NCI-H748 treated with DMSO at 0.1 percent for 48 hours (cell line): ENCODE results near the gene TBPL2.
"Not testable (repeated sequence)": the region's sequence is repeated elsewhere in the genome, so short reads cannot be mapped to it uniquely, and the experiment has no call there.

Experiments
- DNase-seq: peaks from one replicate; lab custom pipeline; 2025; lab: John Stamatoyannopoulos, UW

TBPL2 gene

GRCh38 chr14:55440385-55440784, at the start of gene TBPL2:
Gene TBPL2 (minus strand): TSS chr14:55440616. CDS start chr14:55440449, 167 bp downstream.
- DNase-seq, result no peak

GRCh38 chr14:55488204-55488603, 47.8 kb upstream of the TBPL2 start:
- no peak for DNase-seq

GRCh38 chr14:55482936-55483605, 42.7 kb upstream of the TBPL2 start:
- DNase-seq, result no peak

- no peak for DNase-seq
Observed at GRCh38 chr14:55481769-55482168, 41.4 kb upstream of the TBPL2 start.

GRCh38 chr14:55477680-55478079, 37.3 kb upstream of the TBPL2 start:
- no peak for DNase-seq

- not testable (repeated sequence) for DNase-seq
Observed at GRCh38 chr14:55476448-55476847, 36.0 kb upstream of the TBPL2 start.

- no peak for DNase-seq
Observed at GRCh38 chr14:55473786-55474185, 33.4 kb upstream of the TBPL2 start.

- DNase-seq, result no peak
Observed at GRCh38 chr14:55470025-55470424, 29.6 kb upstream of the TBPL2 start.

- DNase-seq, result no peak
Observed at GRCh38 chr14:55467307-55467706, 26.9 kb upstream of the TBPL2 start.

- no peak for DNase-seq
Observed at GRCh38 chr14:55458800-55459515, 18.5 kb upstream of the TBPL2 start.

- no peak for DNase-seq
Observed at GRCh38 chr14:55457496-55457895, 17.1 kb upstream of the TBPL2 start.

GRCh38 chr14:55456411-55456810, 16.0 kb upstream of the TBPL2 start:
- not testable (repeated sequence) for DNase-seq

- DNase-seq, result peak; percentile 97
Observed at GRCh38 chr14:55454264-55455002, 14.0 kb upstream of the TBPL2 start.

GRCh38 chr14:55451950-55452349, 11.5 kb upstream of the TBPL2 start:
- no peak for DNase-seq

- DNase-seq, result no peak
Observed at GRCh38 chr14:55451398-55451797, 11.0 kb upstream of the TBPL2 start.

- DNase-seq, result no peak
Observed at GRCh38 chr14:55450987-55451386, 10.6 kb upstream of the TBPL2 start.

GRCh38 chr14:55450539-55450938, 10.1 kb upstream of the TBPL2 start:
- no peak for DNase-seq

GRCh38 chr14:55450124-55450523, 9.7 kb upstream of the TBPL2 start:
- DNase-seq, result no peak

GRCh38 chr14:55449116-55449515, 8.7 kb upstream of the TBPL2 start:
- DNase-seq, result no peak

GRCh38 chr14:55448141-55448614, 7.8 kb upstream of the TBPL2 start:
- DNase-seq, result no peak

- no peak for DNase-seq
Observed at GRCh38 chr14:55446833-55447232, 6.4 kb upstream of the TBPL2 start.

GRCh38 chr14:55446127-55446736, 5.8 kb upstream of the TBPL2 start:
- DNase-seq, result peak; percentile 72
